T-helper 9 cell (primary cell): ENCODE results near the gene ITGB7.

Source experiments
- DNase-seq: peaks from one replicate; pipeline ENCODE4 v3.0.0-alpha.2; 2020

ITGB7 gene

GRCh38 chr12:53231671-53231920 is 24.5 kb upstream of the ITGB7 start:
- no peak for DNase-seq

GRCh38 chr12:53230108-53230845 is 23.2 kb upstream of the ITGB7 start:
- no peak for DNase-seq

GRCh38 chr12:53229454-53229853 is 22.4 kb upstream of the ITGB7 start:
- no peak for DNase-seq

- DNase-seq: no peak
Measured at GRCh38 chr12:53227836-53228235, 20.8 kb upstream of the ITGB7 start.

- no peak for DNase-seq
Measured at GRCh38 chr12:53227341-53227740, 20.3 kb upstream of the ITGB7 start.

- no peak for DNase-seq
Measured at GRCh38 chr12:53226815-53227214, 19.8 kb upstream of the ITGB7 start.

- DNase-seq: no peak
Measured at GRCh38 chr12:53225635-53226424, 18.8 kb upstream of the ITGB7 start.

- no peak for DNase-seq
Measured at GRCh38 chr12:53224897-53225634, 18.0 kb upstream of the ITGB7 start.

GRCh38 chr12:53224061-53224896 is 17.2 kb upstream of the ITGB7 start:
- no peak for DNase-seq

- peak; percentile 45 for DNase-seq
Measured at GRCh38 chr12:53223389-53224060, 16.5 kb upstream of the ITGB7 start.

GRCh38 chr12:53222806-53223261 is 15.8 kb upstream of the ITGB7 start:
- DNase-seq: no peak

GRCh38 chr12:53222170-53222721 is 15.2 kb upstream of the ITGB7 start:
- DNase-seq: no peak

- DNase-seq: peak; percentile 43
Measured at GRCh38 chr12:53221203-53222080, 14.4 kb upstream of the ITGB7 start.

- DNase-seq: peak; percentile 70
Measured at GRCh38 chr12:53220694-53221202, 13.7 kb upstream of the ITGB7 start.

GRCh38 chr12:53219956-53220693 is 13.1 kb upstream of the ITGB7 start:
- DNase-seq: peak; percentile 69

- no peak for DNase-seq
Measured at GRCh38 chr12:53219292-53219955, 12.4 kb upstream of the ITGB7 start.

- DNase-seq: no peak
Measured at GRCh38 chr12:53218551-53219291, 11.7 kb upstream of the ITGB7 start.

- no peak for DNase-seq
Measured at GRCh38 chr12:53217931-53218307, 10.9 kb upstream of the ITGB7 start.
